ENCODE measurements around the gene FAM162B.
"Not testable (repeated sequence)": the region's sequence is repeated elsewhere in the genome, so short reads cannot be mapped to it uniquely, and the experiment has no call there.

FAM162B gene

DNA sequence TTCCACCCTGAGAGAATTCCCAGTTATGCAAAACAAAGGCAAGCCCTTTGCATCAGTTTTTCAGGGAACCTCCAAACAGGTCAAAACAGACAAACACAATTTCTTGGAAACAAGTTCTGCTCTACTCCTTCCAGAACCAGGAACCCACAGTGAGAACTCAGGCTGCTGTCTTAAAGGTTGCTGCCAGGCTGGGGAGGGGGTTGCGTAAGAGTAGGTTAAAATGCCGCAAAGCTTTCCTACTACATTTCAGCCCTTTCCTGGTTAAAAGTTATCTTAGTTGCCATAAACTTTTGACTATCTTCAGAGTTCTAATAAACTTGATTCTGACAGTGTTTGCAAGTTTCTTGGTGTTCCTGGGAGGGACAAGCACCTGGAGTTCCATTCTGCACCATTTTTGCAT, 50.8 kb downstream of the FAM162B start:
- DNase-seq = no peak

DNA sequence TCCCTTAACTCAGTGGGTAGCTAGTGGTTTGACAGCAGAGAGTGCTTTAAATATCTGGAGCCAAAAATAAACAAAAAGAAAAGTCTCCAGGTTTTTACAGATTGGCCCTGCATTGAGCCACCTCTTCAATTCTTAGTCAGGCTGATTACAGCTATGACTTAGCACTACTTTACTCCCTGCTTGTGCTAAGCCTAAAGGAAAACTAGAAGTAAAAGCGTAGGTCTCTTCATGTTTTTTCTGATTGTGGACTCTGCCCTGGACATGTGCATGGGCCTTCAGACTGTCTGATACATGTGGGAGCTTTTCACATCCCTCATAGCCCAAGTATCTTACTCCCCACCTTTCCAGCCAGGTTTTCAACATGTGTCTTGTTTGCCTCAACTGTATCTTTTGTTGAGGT, 51.2 kb downstream of the FAM162B start:
- DNase-seq = no peak

DNA sequence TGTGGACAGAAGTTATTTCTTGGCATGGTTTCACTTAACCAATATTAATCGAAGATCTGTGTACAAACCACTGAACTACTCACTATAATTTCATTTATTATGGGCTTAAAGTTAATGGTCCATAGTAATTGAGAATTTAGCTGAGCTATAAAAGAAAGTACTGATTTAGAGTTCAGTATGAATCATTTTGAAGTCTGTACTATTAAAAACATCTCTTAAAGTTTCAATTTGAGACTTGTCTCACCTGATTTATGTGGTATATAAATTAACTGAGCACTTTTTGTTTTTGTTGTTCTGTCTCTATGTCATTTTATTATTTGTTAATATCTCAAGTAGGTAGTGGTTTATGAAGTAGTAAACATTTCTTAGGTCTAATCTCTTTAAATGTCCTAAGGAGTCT, 59.6 kb downstream of the FAM162B start:
- no peak for DNase-seq

DNA sequence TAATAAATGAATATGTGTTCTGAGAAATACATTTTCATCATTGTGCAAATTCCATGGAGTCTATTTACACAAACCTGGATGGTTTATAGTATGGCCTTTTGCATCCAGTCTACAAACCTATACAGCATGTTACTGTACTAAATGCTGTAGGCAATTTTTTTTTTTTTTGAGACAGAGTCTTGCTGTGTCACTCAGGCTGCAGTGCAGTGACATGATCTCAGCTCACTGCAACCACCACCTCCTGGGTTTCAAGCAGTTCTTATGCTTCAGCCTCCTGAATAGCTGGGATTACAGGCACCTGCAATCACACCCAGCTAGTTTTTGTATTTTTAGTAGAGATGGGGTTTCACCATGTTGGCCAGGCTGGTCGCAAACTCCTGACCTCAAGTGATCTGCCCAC, 61.6 kb downstream of the FAM162B start:
- not testable (repeated sequence) for DNase-seq
